Stimulated activated CD4-positive, alpha-beta T cell treated with anti-CD3 and anti-CD28 coated beads, Interleukin-1b, Interleukin-23, amount 100 ng/mL, for 4 hours (primary cell): ENCODE data around the gene PPP1R26.

ENCODE experiments used
- DNase-seq, 2 donors: peaks; one replicate each; pipeline ENCODE4 v3.0.0-alpha.2; 2020; ENCODE audit warnings: low read depth in 2 of 2

Gene PPP1R26

GRCh38 chr9:135461936-135462335 lies 17.6 kb upstream of the PPP1R26 start:
- no peak for DNase-seq

GRCh38 chr9:135463140-135463539 lies 16.4 kb upstream of the PPP1R26 start:
- no peak for DNase-seq

GRCh38 chr9:135464181-135464580 lies 15.4 kb upstream of the PPP1R26 start:
- no peak for DNase-seq

GRCh38 chr9:135468854-135469521 lies 10.6 kb upstream of the PPP1R26 start:
- DNase-seq, result peak; percentile 28 to 32

- DNase-seq, result no peak
Observed at GRCh38 chr9:135471791-135472640, 7.6 kb upstream of the PPP1R26 start.

GRCh38 chr9:135473972-135474543 lies 5.5 kb upstream of the PPP1R26 start:
- no peak for DNase-seq

- no peak for DNase-seq
Observed at GRCh38 chr9:135474915-135475314, 4.7 kb upstream of the PPP1R26 start.

GRCh38 chr9:135476561-135477355 lies 2.8 kb upstream of the PPP1R26 start:
- no peak for DNase-seq

- no peak for DNase-seq
Observed at GRCh38 chr9:135478191-135478590, 1.4 kb upstream of the PPP1R26 start.

GRCh38 chr9:135478829-135479468 lies 633 bp upstream of the PPP1R26 start:
- no peak for DNase-seq

GRCh38 chr9:135480071-135480939 lies 723 bp downstream of the PPP1R26 start:
- DNase-seq, result no peak

GRCh38 chr9:135480940-135481310 lies 1.3 kb downstream of the PPP1R26 start:
- no peak for DNase-seq

GRCh38 chr9:135482015-135482754 lies 2.6 kb downstream of the PPP1R26 start:
- no peak for DNase-seq

GRCh38 chr9:135484460-135485277 lies 5.1 kb downstream of the PPP1R26 start:
- DNase-seq, result no peak

- no peak for DNase-seq
Observed at GRCh38 chr9:135485385-135485784, 5.8 kb downstream of the PPP1R26 start.

GRCh38 chr9:135485832-135486231 lies 6.2 kb downstream of the PPP1R26 start:
- no peak for DNase-seq

GRCh38 chr9:135486267-135487065 lies 6.9 kb downstream of the PPP1R26 start:
- no peak for DNase-seq
